Measurements from ENCODE around the gene DUS2. TPM values are rescaled to one million over a fixed set of nuclear protein-coding genes. Genes with fewer than 3 reads are reported as not detected.
A peak's percentile ranks its signal among the peaks of the same experiment; 100 is the strongest.

The DUS2 gene
- total RNA-seq, 1 donor from 2014 or later: 14.8 TPM

GRCh38 chr16:68086860-68087268 is 63.8 kb downstream of the DUS2 start:
- no peak for DNase-seq (ENCODE audit: low read depth)
- H3K27me3 ChIP-seq (ENCODE audit: control insufficient read depth, insufficient read depth, low read length): no peaks in the 10 kb centered on the region
- peak overlapping the region; percentile 71 for H3K4me3 ChIP-seq (ENCODE audit: low read depth, low read length)
- no peaks in the 10 kb centered on the region for H3K36me3 ChIP-seq (ENCODE audit: control insufficient read depth, insufficient read depth, low read length)
- TF ChIP-seq CTCF (IDR thresholded peaks at IDR 0.05; ENCODE audit: insufficient read depth, low read length, poor library complexity, severe bottlenecking): no peak

DNA sequence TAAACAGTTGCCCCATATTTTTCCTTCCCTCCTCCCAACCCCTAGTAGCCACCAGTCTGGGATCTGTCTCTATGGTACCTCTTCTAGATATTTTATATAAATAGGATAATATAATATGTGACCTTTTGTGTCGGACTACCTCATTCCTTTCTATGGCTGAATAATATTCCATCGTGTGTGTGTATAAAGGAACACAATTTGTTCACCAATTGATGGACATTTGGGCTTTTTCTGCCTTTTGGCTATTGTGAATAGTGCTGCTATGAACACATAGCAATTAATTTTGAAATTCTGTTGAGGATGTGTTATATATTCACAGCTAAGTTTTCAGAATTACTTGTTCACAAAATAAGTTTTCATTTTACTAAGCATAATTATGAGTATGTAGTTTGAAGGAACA is 64.6 kb downstream of the DUS2 start:
- no peak for TF ChIP-seq CTCF (IDR thresholded peaks at IDR 0.05; ENCODE audit: insufficient read depth, low read length, poor library complexity, severe bottlenecking)
- H3K4me3 ChIP-seq (ENCODE audit: low read depth, low read length): no peak overlapping the region
- no peaks in the 10 kb centered on the region for H3K27me3 ChIP-seq (ENCODE audit: control insufficient read depth, insufficient read depth, low read length)
- H3K36me3 ChIP-seq (ENCODE audit: control insufficient read depth, insufficient read depth, low read length): no peaks in the 10 kb centered on the region
- no peak for DNase-seq (ENCODE audit: low read depth)

- Histone ChIP-seq H3K4me3 (ENCODE audit: low read depth, low read length) (no peak overlapping the region), H3K27me3 (ENCODE audit: control insufficient read depth, insufficient read depth, low read length) (no peaks in the 10 kb centered on the region), H3K36me3 (ENCODE audit: control insufficient read depth, insufficient read depth, low read length) (no peaks in the 10 kb centered on the region)
- no peak for TF ChIP-seq CTCF (IDR thresholded peaks at IDR 0.05; ENCODE audit: insufficient read depth, low read length, poor library complexity, severe bottlenecking)
- no peak for DNase-seq (ENCODE audit: low read depth)
Observed at GRCh38 chr16:68088130-68088972, 65.3 kb downstream of the DUS2 start.

GRCh38 chr16:68089067-68089466 is 66.0 kb downstream of the DUS2 start:
- Histone ChIP-seq H3K36me3 (ENCODE audit: control insufficient read depth, insufficient read depth, low read length) (no peaks in the 10 kb centered on the region), H3K27me3 (ENCODE audit: control insufficient read depth, insufficient read depth, low read length) (no peaks in the 10 kb centered on the region), H3K4me3 (ENCODE audit: low read depth, low read length) (no peak overlapping the region)
- no peak for TF ChIP-seq CTCF (IDR thresholded peaks at IDR 0.05; ENCODE audit: insufficient read depth, low read length, poor library complexity, severe bottlenecking)
- DNase-seq (ENCODE audit: low read depth): no peak

DNA sequence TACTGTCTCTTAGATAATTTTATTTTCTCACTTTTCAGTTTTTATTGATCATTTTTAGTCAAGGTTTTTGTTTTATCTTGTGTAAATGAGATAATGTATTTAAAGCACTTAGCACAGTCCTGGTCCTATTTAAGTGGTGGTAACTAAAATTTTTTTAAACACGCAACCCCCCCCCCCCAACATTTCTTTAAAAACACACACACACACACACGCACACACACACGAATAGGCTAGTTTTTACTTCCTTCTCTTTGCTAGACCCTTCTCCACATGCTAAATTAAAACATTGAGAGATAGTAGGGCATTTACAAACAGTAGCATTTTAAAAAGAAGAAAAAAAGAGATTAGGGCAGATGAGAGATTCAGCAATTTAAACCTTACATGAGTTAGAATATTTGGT is 67.0 kb downstream of the DUS2 start:
- Histone ChIP-seq H3K27me3 (ENCODE audit: control insufficient read depth, insufficient read depth, low read length) (no peaks in the 10 kb centered on the region), H3K4me3 (ENCODE audit: low read depth, low read length) (no peak overlapping the region), H3K36me3 (ENCODE audit: control insufficient read depth, insufficient read depth, low read length) (no peaks in the 10 kb centered on the region)
- no peak for DNase-seq (ENCODE audit: low read depth)
- TF ChIP-seq CTCF (IDR thresholded peaks at IDR 0.05; ENCODE audit: insufficient read depth, low read length, poor library complexity, severe bottlenecking): no peak

DNA sequence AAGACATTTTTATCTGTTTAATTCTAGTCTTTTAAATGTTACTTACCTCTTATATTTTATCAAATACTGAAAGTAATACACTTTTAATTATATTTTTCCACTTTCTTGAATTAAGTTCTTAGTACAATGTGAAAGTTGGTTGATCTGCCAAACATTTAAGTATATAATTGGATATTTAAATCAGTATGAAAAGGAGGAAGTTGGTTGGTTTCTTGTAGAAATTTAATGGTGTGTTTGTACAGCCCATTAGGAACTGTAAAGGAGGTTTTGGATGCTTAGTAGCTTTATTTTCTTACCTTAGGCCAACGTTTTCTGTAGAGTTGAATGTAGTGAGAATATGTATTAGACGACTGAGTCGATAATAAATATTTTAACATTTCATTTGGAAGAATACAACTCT is 67.4 kb downstream of the DUS2 start:
- DNase-seq (ENCODE audit: low read depth): no peak
- H3K36me3 ChIP-seq (ENCODE audit: control insufficient read depth, insufficient read depth, low read length): no peaks in the 10 kb centered on the region
- no peak for TF ChIP-seq CTCF (IDR thresholded peaks at IDR 0.05; ENCODE audit: insufficient read depth, low read length, poor library complexity, severe bottlenecking)
- no peaks in the 10 kb centered on the region for H3K27me3 ChIP-seq (ENCODE audit: control insufficient read depth, insufficient read depth, low read length)
- no peak overlapping the region for H3K4me3 ChIP-seq (ENCODE audit: low read depth, low read length)

Measured in kidney epithelial cell (primary cell).